AG08395 (cell line): ENCODE results near the gene WFIKKN2.
A peak's percentile ranks its signal among the peaks of the same experiment; 100 is the strongest.

Experiments
- DNase-seq: peaks from one replicate; pipeline ENCODE4 v3.0.0; 2012; ENCODE audit warnings: mixed read lengths, low spot score

The WFIKKN2 gene

GRCh38 chr17:50834429-50835300, 721 bp upstream of the WFIKKN2 start:
- DNase-seq, result no peak

- no peak for DNase-seq
These were observed 1.4 kb downstream of the WFIKKN2 start for GRCh38 chr17:50836826-50837225.

- DNase-seq, result no peak
These were observed 2.0 kb downstream of the WFIKKN2 start for GRCh38 chr17:50837286-50837979.

- DNase-seq, result no peak
These were observed 2.9 kb downstream of the WFIKKN2 start for GRCh38 chr17:50837980-50838954.

GRCh38 chr17:50839591-50840310, 4.4 kb downstream of the WFIKKN2 start:
- DNase-seq, result no peak

GRCh38 chr17:50840311-50840851, 5.0 kb downstream of the WFIKKN2 start:
- DNase-seq, result no peak

GRCh38 chr17:50841277-50841948, 6.0 kb downstream of the WFIKKN2 start:
- DNase-seq, result no peak

- DNase-seq, result peak; percentile 88
These were observed 6.6 kb downstream of the WFIKKN2 start for GRCh38 chr17:50841949-50842354.

GRCh38 chr17:50842506-50843149, 7.2 kb downstream of the WFIKKN2 start:
- DNase-seq, result no peak

GRCh38 chr17:50843150-50843905, 7.9 kb downstream of the WFIKKN2 start:
- DNase-seq, result no peak

- no peak for DNase-seq
These were observed 8.8 kb downstream of the WFIKKN2 start for GRCh38 chr17:50844117-50844700.

GRCh38 chr17:50845240-50846147, 10.1 kb downstream of the WFIKKN2 start:
- DNase-seq, result peak; percentile 66

- no peak for DNase-seq
These were observed 12.2 kb downstream of the WFIKKN2 start for GRCh38 chr17:50847566-50847965.

GRCh38 chr17:50848039-50848438, 12.7 kb downstream of the WFIKKN2 start:
- no peak for DNase-seq

GRCh38 chr17:50848711-50849110, 13.3 kb downstream of the WFIKKN2 start:
- no peak for DNase-seq

- no peak for DNase-seq
These were observed 15.3 kb downstream of the WFIKKN2 start for GRCh38 chr17:50850640-50851039.

- DNase-seq, result no peak
These were observed 17.7 kb downstream of the WFIKKN2 start for GRCh38 chr17:50853015-50853615.
